Upper lobe of left lung (tissue), 4 donors: ENCODE measurements around the gene RGS7.

Source experiments
- EP300 ChIP-seq, 4 donors: sonication (generic); formaldehyde crosslinking; IDR thresholded peaks; one replicate each; pipeline ENCODE4 v1.5.1; 2017; ENCODE audit warnings: antibody characterized with exemption in 4 of 4, control low read depth in 2 of 4
- POLR2A ChIP-seq, 4 donors: fragments of 450-650 bp; IDR thresholded peaks; one replicate each; pipeline ENCODE4 v1.5.1; 2016 to 2017; ENCODE audit warnings: antibody characterized with exemption in 4 of 4, mild to moderate bottlenecking in 2 of 4
- POLR2AphosphoS5 ChIP-seq, 2 donors: sonication (generic); formaldehyde crosslinking; IDR thresholded peaks; one replicate each; pipeline ENCODE4 v1.5.1; 2017; ENCODE audit warnings: antibody characterized with exemption in 2 of 2
- TF ChIP-seq, protein P1 (sequence below), 6 experiments: fragments of 450-650 bp in 4 of 6; fragments of 200-600 bp in 2 of 6; sonication (generic) in 2 of 6; IDR thresholded peaks; one replicate each; pipeline ENCODE4 v1.5.1; 2016 to 2019; ENCODE audit warnings: antibody characterized with exemption in 6 of 6

DNA sequence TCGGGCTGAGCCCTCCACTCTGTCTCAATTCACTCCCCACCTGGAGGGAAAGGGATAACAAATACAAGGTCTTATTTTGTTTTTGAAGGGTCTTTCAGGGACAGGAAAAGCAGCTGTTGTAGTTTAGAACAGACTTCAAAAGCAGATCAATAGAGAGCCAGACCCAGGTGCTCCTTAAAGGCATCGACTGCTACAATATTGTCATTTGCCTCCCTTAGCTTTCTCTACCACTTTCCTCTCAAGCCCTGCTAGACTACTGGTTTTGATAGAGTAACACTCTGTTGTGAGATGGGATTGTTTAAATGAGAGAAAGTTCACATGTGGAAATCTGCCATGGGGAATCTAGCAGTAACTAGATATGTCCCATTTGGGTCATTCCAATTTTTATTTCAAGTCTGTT is 24.0 kb downstream of the RGS7 start:
- TF ChIP-seq, protein P1, sequence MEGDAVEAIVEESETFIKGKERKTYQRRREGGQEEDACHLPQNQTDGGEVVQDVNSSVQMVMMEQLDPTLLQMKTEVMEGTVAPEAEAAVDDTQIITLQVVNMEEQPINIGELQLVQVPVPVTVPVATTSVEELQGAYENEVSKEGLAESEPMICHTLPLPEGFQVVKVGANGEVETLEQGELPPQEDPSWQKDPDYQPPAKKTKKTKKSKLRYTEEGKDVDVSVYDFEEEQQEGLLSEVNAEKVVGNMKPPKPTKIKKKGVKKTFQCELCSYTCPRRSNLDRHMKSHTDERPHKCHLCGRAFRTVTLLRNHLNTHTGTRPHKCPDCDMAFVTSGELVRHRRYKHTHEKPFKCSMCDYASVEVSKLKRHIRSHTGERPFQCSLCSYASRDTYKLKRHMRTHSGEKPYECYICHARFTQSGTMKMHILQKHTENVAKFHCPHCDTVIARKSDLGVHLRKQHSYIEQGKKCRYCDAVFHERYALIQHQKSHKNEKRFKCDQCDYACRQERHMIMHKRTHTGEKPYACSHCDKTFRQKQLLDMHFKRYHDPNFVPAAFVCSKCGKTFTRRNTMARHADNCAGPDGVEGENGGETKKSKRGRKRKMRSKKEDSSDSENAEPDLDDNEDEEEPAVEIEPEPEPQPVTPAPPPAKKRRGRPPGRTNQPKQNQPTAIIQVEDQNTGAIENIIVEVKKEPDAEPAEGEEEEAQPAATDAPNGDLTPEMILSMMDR (IDR thresholded peaks at IDR 0.05) = no peak
- TF ChIP-seq POLR2AphosphoS5 (IDR thresholded peaks at IDR 0.05) = no peak
- no peak for TF ChIP-seq POLR2A (IDR thresholded peaks at IDR 0.05)
- TF ChIP-seq EP300 (IDR thresholded peaks at IDR 0.05) = no peak
